HS-5 (cell line): ENCODE measurements around the gene SCOC.
"Not testable (repeated sequence)": the region's sequence is repeated elsewhere in the genome, so short reads cannot be mapped to it uniquely, and the experiment has no call there.

ENCODE experiments used
- DNase-seq: peaks from one replicate; pipeline ENCODE4 v3.0.0-alpha.2; 2012; ENCODE audit warnings: low read depth

The SCOC gene

GRCh38 chr4:140361099-140361498 lies 12.3 kb upstream of the SCOC start:
- no peak for DNase-seq

GRCh38 chr4:140363051-140363450 lies 10.4 kb upstream of the SCOC start:
- DNase-seq: no peak

- DNase-seq: no peak
Measured at GRCh38 chr4:140363558-140363957, 9.9 kb upstream of the SCOC start.

DNA sequence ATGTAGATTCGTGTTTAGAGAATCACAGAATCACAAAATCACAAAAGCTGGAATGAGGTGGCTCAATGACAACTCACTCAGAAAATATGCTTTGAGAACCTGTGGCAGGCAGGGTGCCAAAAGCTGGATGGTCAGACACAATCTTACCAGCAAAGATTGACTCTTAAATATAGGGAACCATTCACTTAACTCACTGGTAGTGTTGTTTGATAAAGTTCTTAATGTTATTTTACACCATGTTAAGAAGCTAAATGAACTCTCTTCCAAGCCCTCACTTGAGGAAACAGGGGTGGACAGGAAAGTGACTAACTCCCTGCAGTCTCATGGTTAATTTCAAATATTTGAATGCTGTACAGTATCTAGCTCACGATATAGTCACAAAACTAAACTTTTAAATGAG lies 5.7 kb upstream of the SCOC start:
- peak; percentile 40 for DNase-seq

- no peak for DNase-seq
Measured at GRCh38 chr4:140368686-140369085, 4.8 kb upstream of the SCOC start.

- DNase-seq: no peak
Measured at GRCh38 chr4:140372751-140373327, 607 bp upstream of the SCOC start.

DNA sequence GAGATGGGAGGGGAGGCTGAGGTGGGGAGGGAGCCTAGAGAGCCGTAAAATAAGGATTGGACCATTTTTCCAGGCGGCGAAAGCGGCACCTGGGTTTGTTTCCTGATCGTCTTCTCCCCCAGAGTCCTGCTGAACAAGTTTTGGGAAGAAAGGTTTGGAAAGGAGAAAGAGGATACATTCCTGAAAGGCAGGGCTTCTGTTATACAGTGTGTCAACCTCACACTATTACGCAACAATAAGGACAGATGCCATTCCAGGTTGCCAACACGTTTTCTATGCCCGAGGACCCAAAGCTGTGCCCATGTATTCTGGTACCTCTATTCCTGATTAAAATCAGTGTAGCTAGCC lies 658 bp downstream of the SCOC start:
- DNase-seq: no peak

- no peak for DNase-seq
Measured at GRCh38 chr4:140382732-140383131, 9.3 kb downstream of the SCOC start.

DNA sequence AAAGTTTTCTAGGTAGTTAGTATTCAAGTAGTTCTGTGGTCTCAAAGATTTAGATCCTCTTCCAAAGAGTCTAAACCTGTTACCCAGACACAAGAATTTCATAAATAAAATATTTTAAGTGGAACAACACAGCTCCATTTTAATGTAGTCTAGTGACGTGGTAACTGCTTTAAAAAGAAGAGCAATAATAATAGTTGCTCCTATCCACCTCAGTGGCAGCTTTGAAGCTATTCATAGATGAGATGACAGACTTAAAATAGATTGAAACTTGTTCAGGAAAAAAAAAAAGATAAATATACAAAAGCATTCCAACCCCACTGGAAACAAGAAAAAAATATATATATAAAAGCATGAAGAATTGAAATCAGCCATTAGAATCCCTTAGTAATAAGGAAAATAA lies 14.6 kb downstream of the SCOC start:
- no peak for DNase-seq

GRCh38 chr4:140395668-140396067 lies 22.2 kb downstream of the SCOC start:
- no peak for DNase-seq

DNA sequence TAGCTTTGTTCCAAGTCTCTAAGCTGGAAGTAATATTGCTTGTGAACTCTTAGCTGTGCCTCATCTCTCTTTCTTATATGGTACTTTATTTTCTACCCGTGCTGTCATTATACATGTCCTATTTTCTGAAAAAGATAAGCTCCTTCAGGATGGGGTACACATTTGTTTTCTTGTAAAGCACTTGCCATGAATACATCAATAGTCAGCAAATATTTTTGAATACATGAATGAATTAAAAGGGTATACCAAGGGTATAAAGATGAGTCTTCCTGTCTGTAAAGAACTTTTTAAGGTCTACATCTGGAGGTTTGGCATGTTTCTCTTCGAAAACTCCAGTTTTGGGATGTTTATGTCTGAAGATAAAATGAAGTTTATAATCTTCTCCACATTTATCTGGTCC lies 26.7 kb downstream of the SCOC start:
- DNase-seq: no peak

GRCh38 chr4:140406292-140406691 lies 32.8 kb downstream of the SCOC start:
- DNase-seq: no peak

DNA sequence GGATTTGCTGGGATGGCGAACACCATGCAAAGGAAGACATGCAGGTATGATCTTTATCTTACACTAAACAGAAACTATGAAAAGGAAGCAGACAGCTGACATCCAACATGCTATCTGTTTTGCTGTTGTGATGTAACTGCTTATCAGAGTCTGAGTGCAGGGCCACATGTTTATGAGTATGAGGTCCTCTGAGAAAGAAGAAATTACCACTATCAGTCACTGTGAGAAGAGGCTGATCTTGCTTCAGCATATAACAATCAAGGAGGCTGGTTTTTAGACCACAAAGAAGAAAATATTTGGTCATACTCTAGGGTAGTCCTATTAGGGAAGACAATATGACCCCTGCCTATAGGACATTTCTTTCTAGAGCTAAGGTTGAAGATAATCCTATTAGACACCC lies 35.5 kb downstream of the SCOC start:
- no peak for DNase-seq

- DNase-seq: not testable (repeated sequence)
Measured at GRCh38 chr4:140413130-140413969, 39.9 kb downstream of the SCOC start.

DNA sequence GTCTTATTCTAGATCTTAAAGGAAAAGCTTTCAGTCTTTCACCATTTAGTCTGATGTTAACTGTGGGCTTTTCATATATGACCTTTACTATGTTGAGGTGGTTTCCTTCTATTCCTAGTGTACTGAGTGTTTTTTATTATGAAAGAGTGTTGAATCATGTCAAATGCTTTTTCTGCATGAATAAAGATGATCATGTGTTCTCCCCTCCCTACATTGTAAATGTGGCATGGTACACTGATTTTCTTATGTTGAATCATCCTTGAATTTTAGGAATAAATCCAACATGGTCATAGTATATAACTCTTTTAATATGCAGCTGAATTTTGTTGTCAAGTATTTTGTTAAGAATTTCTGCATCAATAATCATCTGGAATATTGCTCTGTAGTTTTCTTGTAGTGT lies 49.7 kb downstream of the SCOC start:
- peak; percentile 46 for DNase-seq

DNA sequence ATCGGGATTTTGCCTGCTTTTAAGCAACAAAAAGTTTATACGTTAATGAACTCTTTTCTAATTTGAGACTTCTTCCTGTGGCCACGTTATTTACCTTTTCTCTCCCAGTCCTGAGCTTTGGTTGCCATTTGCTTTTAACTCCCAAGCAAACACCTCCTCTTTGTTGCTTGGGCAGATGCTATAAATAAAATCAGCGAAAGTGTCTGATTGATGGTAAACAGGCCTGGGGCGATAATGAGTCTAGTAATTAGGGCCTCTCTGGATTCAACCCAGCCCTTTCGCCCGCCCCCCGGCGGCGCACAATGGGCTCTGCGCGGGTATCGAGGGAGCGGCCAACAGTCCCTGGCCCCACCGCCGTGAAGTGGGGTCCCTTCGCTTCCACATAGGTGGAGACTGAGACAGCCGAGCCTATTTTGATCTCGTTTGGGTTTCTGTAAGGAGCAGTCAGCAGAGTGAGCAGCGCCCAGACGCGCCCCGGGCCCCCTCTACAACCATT lies 53.2 kb downstream of the SCOC start:
- no peak for DNase-seq

- DNase-seq: peak; percentile 38
Measured at GRCh38 chr4:140427106-140427918, 53.9 kb downstream of the SCOC start, which contains the start of gene CLGN. Gene CLGN (minus strand): TSS chr4:140427648. CDS start chr4:140413078, 14,570 bp downstream.

GRCh38 chr4:140427919-140428471 lies 54.5 kb downstream of the SCOC start:
- DNase-seq: no peak
